GM23248 (cell line): ENCODE measurements around the gene CCDC34.

Source experiments
- EZH2 ChIP-seq: fragments of 200-600 bp; sonication (generic); IDR thresholded peaks from 2 replicates; pipeline ENCODE4 v1.6.1; 2018; ENCODE audit warnings: antibody characterized with exemption, mild to moderate bottlenecking; ENCODE audit not compliant: insufficient read depth, poor library complexity, severe bottlenecking
- EZH2phosphoT487 ChIP-seq: fragments of 200-600 bp; sonication (generic); IDR thresholded peaks from 2 replicates; pipeline ENCODE4 v1.6.1; 2018; ENCODE audit warnings: antibody characterized with exemption, moderate library complexity, mild to moderate bottlenecking, low read depth; ENCODE audit not compliant: insufficient read depth

DNA sequence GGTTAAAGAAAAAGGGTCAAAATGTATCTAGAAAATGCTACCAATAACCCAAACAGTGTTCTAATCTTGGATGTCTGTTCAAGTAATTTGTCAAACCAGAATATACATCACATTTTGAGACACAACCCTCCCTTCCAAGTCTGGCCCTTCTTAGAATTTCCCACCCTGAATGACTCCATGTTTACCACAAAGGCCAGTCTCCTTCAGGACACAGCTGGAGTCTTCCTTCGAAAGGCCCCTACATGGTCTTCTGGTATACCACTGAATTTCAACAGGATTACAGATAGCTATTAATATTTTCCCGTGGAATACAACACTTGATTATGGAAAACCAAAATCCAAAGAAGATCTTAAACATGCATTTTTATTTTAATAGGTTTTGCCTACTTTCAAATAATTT, 10.2 kb downstream of the CCDC34 start:
- TF ChIP-seq EZH2phosphoT487 (no peak), EZH2 (no peak)
